GM08714 (cell line): ENCODE data around the gene MOCOS.
A peak's percentile ranks its signal among the peaks of the same experiment; 100 is the strongest.

Experiments used
- H3K4me3 ChIP-seq: fragments of 200-500 bp; sonication (Bioruptor generic); 2 replicates; pipeline ENCODE4 v1.5.1; 2014; ENCODE audit warnings: mild to moderate bottlenecking, low read length, inconsistent platforms
- ZNF274 ChIP-seq: IDR thresholded peaks from 2 replicates; pipeline ENCODE4 v1.6.1; 2012; ENCODE audit warnings: mild to moderate bottlenecking, low read depth, low read length

MOCOS gene

DNA sequence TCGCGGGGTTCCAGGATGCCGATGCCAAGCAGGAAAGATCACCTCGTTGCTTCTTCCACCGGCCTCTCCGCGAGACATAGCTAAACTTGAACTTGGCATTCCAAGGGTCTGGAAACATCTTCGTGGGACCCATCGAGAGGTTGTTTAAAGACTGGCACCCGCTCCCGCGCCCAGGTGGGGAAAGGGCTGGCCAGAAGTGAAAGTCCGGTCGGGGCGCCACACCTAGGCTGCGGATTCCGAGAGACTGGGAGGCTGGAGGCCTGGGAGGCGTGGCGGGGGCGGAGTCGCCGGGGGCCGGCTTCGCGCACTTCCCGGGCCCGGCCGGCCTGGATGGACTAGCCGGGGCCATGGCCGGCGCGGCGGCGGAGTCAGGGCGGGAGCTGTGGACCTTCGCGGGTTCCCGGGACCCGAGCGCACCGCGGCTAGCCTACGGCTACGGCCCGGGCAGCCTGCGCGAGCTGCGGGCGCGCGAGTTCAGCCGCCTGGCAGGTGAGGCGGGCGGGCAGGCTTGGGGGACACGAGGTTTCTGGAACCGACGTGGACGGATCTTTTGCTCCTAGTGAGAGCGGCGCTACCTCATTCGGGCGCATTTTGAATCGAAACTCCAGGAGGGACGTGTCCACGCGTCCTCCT lies at the start of gene MOCOS:
Gene MOCOS (plus strand): TSS at position 305 of the 633 bp plus-strand sequence. CDS start 43 bp downstream, at position 348.
- peak within 1 kb of the TSS; percentile 56; the same call in 1 of the 2 replicates for H3K4me3 ChIP-seq
- no peak for TF ChIP-seq ZNF274

DNA sequence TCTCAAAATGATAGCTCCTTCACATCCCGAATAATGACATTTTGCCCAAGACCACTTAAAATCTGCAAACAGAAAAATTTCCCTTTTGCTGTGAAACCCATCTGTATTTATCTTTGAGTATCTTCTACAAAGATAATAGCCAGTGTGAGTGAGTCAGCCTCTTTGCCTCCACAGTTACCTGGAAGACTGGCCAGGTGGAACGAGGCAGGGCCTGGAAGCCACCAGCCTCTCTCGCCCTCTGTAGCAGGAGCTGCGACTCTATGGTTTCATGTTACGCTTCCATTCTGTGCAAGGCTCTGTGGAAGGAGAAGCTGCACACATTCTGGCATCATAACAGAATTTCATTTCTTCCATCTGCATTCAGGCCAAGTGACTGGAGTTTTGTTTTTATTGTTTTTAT lies 48.1 kb upstream of the MOCOS start:
- no peak overlapping the region for H3K4me3 ChIP-seq
- TF ChIP-seq ZNF274: no peak

DNA sequence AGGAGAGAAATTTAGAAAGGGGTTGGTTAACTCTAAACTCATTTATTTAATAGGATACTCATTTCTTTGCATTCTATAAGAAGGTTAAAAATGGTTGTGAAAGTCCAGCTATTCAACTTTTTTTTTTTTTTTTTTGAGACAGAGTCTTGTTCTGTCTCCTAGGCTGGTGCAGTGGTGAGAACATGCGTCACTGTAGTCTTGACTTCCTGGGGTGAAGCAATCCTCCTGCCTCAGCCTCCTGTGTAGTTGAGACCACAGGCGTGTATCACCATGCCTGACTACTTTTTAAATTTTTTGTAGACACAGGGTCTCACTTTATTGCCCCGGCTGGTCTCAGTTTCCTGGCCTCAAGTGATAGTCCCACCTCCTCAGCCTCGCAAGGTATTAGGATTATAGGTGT lies 45.7 kb upstream of the MOCOS start:
- no peak for TF ChIP-seq ZNF274
- no peak overlapping the region for H3K4me3 ChIP-seq

GRCh38 chr18:36142751-36143150 lies 44.5 kb upstream of the MOCOS start:
- TF ChIP-seq ZNF274: no peak
- H3K4me3 ChIP-seq: no peak overlapping the region

DNA sequence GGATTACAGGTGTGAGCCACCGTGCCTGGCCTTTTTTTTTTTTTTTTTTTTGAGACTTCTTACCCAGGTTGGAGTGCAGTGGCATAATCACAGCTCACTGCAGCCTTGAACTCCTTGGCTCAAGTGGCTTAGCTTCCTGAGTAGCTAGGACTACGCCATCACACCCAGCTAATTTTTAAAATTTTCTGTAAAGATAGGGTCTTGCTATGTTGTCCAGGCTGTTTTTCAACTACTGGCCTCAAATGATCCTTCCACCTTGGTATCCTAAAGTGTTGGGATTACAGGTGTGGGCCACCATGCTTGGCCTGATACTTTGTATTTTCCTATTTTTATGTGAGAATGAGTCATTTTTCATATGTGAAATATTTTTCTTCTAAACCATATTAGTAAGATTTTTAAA lies 43.9 kb upstream of the MOCOS start:
- TF ChIP-seq ZNF274: no peak
- H3K4me3 ChIP-seq: no peak overlapping the region

- peak overlapping the region; percentile 36; the same call in 1 of the 2 replicates for H3K4me3 ChIP-seq
- TF ChIP-seq ZNF274: no peak
These were observed 37.6 kb upstream of the MOCOS start for GRCh38 chr18:36149514-36150289.

DNA sequence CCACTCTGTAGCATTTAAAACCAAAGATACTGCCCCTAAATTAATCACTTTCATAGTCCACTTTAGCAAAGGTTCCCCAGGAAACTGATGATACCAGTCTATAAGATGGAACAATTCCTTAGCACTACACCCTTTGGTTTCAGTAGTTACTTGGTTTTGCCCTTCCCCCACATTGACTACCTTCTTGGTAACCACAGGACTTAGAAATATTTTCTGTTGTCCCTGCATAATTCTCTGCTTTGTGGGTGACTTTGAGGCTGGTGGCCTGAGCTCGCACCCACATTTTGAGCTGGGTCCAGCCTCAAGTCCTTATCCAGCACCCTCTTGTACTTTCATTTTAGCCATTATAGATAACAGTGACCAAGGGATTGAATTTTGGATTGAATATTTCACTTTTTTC lies 34.5 kb upstream of the MOCOS start:
- no peak overlapping the region for H3K4me3 ChIP-seq
- no peak for TF ChIP-seq ZNF274

DNA sequence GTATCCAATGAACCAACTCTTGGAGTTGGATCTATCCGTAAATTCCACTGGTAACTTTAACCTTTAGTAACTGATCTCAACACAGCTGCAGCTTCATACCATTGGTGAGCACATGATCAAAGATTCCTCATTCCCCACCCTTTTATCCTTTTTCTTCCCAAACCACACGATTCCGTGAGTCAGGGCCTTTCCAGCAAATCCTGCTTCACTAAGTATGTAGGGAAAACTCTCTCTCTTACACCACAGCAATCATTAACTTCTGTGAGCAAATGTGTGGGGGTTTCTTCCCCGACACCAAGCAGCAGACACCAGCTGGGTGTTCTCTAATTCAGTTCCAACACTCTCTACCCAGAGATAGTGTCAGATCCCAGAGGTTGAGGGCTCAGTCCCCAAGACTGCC lies 34.1 kb upstream of the MOCOS start:
- TF ChIP-seq ZNF274: no peak
- H3K4me3 ChIP-seq: no peak overlapping the region

GRCh38 chr18:36153771-36154170 lies 33.5 kb upstream of the MOCOS start:
- TF ChIP-seq ZNF274: no peak
- no peak overlapping the region for H3K4me3 ChIP-seq

DNA sequence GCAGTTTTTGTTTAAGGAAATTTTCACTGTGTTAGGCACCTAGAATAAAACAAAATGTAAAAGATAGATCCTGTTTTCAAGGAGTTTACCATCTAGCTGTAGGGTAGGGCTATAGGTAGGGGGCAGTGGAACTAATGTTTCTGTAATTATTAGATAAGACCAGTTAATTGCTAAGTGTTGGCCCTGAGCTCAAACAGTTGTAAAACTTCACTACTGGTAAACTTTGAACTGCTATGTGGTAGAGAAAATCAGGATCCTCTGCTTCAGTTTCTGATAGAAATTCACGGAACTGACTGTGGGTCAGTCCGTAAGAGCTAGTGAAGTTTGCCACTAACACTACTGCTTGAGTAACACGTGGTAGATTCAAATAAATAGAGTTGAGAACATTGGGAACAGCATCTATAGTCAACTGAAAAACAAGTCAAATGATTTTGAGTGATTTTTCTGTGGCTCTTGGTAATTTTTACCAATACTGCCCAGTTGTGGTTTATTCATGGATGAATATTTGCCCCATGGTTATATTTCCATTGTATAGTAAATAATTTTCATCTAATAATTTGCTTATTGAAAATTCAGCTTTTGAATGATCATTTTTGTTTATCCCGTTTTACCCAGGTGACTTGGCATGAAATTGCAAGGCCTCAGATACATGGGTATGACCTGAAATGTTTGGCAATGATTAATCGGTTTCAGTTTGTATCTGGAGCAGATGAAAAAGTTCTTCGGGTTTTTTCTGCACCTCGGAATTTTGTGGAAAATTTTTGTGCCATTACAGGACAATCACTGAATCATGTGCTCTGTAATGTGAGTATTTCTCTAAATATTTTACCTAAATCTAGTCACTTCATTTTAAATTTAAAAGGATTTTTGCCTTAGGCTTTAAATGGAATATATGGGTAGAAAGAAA lies 31.2 kb upstream of the MOCOS start:
- TF ChIP-seq ZNF274: no peak

GRCh38 chr18:36157441-36157840 lies 29.9 kb upstream of the MOCOS start:
- no peak overlapping the region for H3K4me3 ChIP-seq
- no peak for TF ChIP-seq ZNF274

More for the DNA sequence above, 31.2 kb upstream of the MOCOS start:
- H3K4me3 ChIP-seq: no peak overlapping the region

DNA sequence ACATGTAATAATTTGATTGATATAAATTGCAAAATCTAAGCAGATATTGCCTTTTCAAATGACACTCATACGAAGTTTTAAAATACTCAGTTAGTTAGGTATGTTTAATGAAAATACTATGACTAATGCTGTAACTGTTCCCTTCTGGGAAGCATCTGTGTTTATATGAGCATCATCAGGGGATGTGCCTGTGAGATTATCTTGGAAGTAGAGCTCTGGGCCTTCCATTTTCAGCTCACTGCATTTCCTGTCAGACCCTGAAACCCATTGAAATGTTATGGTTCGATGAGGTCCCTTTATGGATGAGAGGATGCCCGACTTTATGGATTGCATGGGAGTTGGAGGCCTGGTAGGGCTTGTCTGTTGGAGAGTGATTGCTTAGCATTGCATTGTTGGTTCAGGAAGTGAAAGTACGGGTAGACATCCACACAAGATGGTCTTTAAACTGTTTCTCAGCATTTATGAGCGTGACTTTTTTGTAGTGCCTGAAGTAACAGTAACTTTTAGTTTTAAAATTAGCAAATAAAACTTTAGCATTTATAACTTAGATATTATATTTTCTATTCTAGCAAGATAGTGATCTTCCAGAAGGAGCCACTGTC lies 28.9 kb upstream of the MOCOS start:
- no peak overlapping the region for H3K4me3 ChIP-seq
- TF ChIP-seq ZNF274: no peak

GRCh38 chr18:36160959-36161371 lies 26.3 kb upstream of the MOCOS start:
- no peak overlapping the region for H3K4me3 ChIP-seq
- no peak for TF ChIP-seq ZNF274

- no peak for TF ChIP-seq ZNF274
- no peak overlapping the region for H3K4me3 ChIP-seq
These were observed 24.3 kb upstream of the MOCOS start for GRCh38 chr18:36162981-36163380.
